Lower leg skin (tissue), 3 donors: Measurements from ENCODE around the gene MPL.

Experiments
- POLR2A ChIP-seq, 2 donors: fragments of 450-650 bp; IDR thresholded peaks; one replicate each; pipeline ENCODE4 v1.6.1; 2016 to 2017; ENCODE audit warnings: antibody characterized with exemption in 2 of 2, mild to moderate bottlenecking in 1 of 2, moderate library complexity in 1 of 2
- TF ChIP-seq, protein P1 (sequence below), 3 donors: fragments of 450-650 bp; IDR thresholded peaks; one replicate each; pipeline ENCODE4 v1.5.1; 2016; ENCODE audit warnings: antibody characterized with exemption in 3 of 3, mild to moderate bottlenecking in 3 of 3, moderate library complexity in 2 of 3

GRCh38 chr1:43329995-43330751 is 7.4 kb upstream of the MPL start:
- TF ChIP-seq, protein P1, sequence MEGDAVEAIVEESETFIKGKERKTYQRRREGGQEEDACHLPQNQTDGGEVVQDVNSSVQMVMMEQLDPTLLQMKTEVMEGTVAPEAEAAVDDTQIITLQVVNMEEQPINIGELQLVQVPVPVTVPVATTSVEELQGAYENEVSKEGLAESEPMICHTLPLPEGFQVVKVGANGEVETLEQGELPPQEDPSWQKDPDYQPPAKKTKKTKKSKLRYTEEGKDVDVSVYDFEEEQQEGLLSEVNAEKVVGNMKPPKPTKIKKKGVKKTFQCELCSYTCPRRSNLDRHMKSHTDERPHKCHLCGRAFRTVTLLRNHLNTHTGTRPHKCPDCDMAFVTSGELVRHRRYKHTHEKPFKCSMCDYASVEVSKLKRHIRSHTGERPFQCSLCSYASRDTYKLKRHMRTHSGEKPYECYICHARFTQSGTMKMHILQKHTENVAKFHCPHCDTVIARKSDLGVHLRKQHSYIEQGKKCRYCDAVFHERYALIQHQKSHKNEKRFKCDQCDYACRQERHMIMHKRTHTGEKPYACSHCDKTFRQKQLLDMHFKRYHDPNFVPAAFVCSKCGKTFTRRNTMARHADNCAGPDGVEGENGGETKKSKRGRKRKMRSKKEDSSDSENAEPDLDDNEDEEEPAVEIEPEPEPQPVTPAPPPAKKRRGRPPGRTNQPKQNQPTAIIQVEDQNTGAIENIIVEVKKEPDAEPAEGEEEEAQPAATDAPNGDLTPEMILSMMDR (IDR thresholded peaks at IDR 0.05) = no peak
- no peak for TF ChIP-seq POLR2A (IDR thresholded peaks at IDR 0.05)
